Measurements from ENCODE around the gene NUP93.

NUP93 gene

GRCh38 chr16:56767024-56767423 lies 37.1 kb downstream of the NUP93 start:
- TF ChIP-seq REST (IDR thresholded peaks at IDR 0.05; ENCODE audit: insufficient read depth in 1 of 2, low read depth in 2 of 2, low read length in 2 of 2) (no peak), FOXP2 (optimal IDR thresholded peaks at IDR 0.05; ENCODE audit: borderline replicate concordance, extremely low read depth, extremely low read length, insufficient read depth) (no peak), SIN3A (IDR thresholded peaks at IDR 0.05; ENCODE audit: borderline replicate concordance, insufficient read depth, low read length) (no peak), TAF1 (IDR thresholded peaks at IDR 0.05; ENCODE audit: borderline replicate concordance, insufficient read depth, low read length) (no peak), POLR2AphosphoS5 (IDR thresholded peaks at IDR 0.05; ENCODE audit: low read depth, low read length) (no peak)

- TF ChIP-seq FOXP2 (optimal IDR thresholded peaks at IDR 0.05; ENCODE audit: borderline replicate concordance, extremely low read depth, extremely low read length, insufficient read depth): no peak
- TF ChIP-seq TAF1 (IDR thresholded peaks at IDR 0.05; ENCODE audit: borderline replicate concordance, insufficient read depth, low read length): no peak
- no peak for TF ChIP-seq REST (IDR thresholded peaks at IDR 0.05; ENCODE audit: insufficient read depth in 1 of 2, low read depth in 2 of 2, low read length in 2 of 2)
- TF ChIP-seq POLR2AphosphoS5 (IDR thresholded peaks at IDR 0.05; ENCODE audit: low read depth, low read length): no peak
- no peak for TF ChIP-seq SIN3A (IDR thresholded peaks at IDR 0.05; ENCODE audit: borderline replicate concordance, insufficient read depth, low read length)
These were observed 39.7 kb downstream of the NUP93 start for GRCh38 chr16:56769677-56770076.

- TF ChIP-seq POLR2AphosphoS5 (IDR thresholded peaks at IDR 0.05; ENCODE audit: low read depth, low read length): no peak
- TF ChIP-seq FOXP2 (optimal IDR thresholded peaks at IDR 0.05; ENCODE audit: borderline replicate concordance, extremely low read depth, extremely low read length, insufficient read depth): no peak
- TF ChIP-seq TAF1 (IDR thresholded peaks at IDR 0.05; ENCODE audit: borderline replicate concordance, insufficient read depth, low read length): no peak
- no peak for TF ChIP-seq SIN3A (IDR thresholded peaks at IDR 0.05; ENCODE audit: borderline replicate concordance, insufficient read depth, low read length)
- TF ChIP-seq REST (IDR thresholded peaks at IDR 0.05; ENCODE audit: insufficient read depth in 1 of 2, low read depth in 2 of 2, low read length in 2 of 2): no peak
These were observed 41.8 kb downstream of the NUP93 start for GRCh38 chr16:56771558-56772279.

- TF ChIP-seq POLR2AphosphoS5 (IDR thresholded peaks at IDR 0.05; ENCODE audit: low read depth, low read length) (no peak), TAF1 (IDR thresholded peaks at IDR 0.05; ENCODE audit: borderline replicate concordance, insufficient read depth, low read length) (no peak), REST (IDR thresholded peaks at IDR 0.05; ENCODE audit: insufficient read depth in 1 of 2, low read depth in 2 of 2, low read length in 2 of 2) (no peak), SIN3A (IDR thresholded peaks at IDR 0.05; ENCODE audit: borderline replicate concordance, insufficient read depth, low read length) (no peak), FOXP2 (optimal IDR thresholded peaks at IDR 0.05; ENCODE audit: borderline replicate concordance, extremely low read depth, extremely low read length, insufficient read depth) (no peak)
These were observed 43.6 kb downstream of the NUP93 start for GRCh38 chr16:56773532-56773931.

All from PFSK-1 (cell line).